Tibial nerve (tissue), 4 donors: ENCODE data around the gene GALNT6.

ENCODE experiments used
- EP300 ChIP-seq, 2 donors: sonication (generic); formaldehyde crosslinking; IDR thresholded peaks; one replicate each; pipeline ENCODE4 v1.6.1; 2017; ENCODE audit warnings: antibody characterized with exemption in 2 of 2, mild to moderate bottlenecking in 1 of 2
- POLR2A ChIP-seq, 2 donors: fragments of 450-650 bp; IDR thresholded peaks; one replicate each; pipeline ENCODE4 v1.6.1; 2017; ENCODE audit warnings: antibody characterized with exemption in 2 of 2, mild to moderate bottlenecking in 2 of 2, moderate library complexity in 2 of 2
- TF ChIP-seq, protein P1 (sequence below), 5 experiments: fragments of 200-600 bp in 3 of 5; fragments of 450-650 bp in 2 of 5; sonication (generic) in 3 of 5; IDR thresholded peaks; one replicate each; pipeline ENCODE4 v1.5.1; 2016 to 2019; ENCODE audit warnings: antibody characterized with exemption in 5 of 5, mild to moderate bottlenecking in 3 of 5, moderate library complexity in 2 of 5

DNA sequence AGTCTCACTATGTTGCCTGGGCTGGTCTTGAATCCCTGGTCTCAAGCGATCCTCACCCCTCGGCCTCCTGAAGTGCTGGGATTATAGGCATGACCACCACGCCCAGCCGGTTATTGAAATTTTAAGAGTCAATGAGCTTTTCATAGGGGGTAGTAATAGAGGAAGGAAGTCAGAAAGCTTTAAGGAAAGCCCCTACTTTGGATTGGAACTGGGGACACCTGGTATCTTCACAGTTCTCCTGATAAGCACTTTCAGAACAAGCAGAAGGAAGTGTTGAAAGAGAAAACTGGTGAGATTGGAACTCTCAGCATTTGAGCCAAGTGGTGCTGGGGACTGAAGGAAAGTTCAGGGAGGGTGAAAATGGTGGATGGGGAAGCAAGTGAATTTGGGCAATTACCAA lies 38.5 kb upstream of the GALNT6 start:
- TF ChIP-seq EP300 (IDR thresholded peaks at IDR 0.05) (no peak), POLR2A (IDR thresholded peaks at IDR 0.05) (no peak)
- TF ChIP-seq, protein P1, sequence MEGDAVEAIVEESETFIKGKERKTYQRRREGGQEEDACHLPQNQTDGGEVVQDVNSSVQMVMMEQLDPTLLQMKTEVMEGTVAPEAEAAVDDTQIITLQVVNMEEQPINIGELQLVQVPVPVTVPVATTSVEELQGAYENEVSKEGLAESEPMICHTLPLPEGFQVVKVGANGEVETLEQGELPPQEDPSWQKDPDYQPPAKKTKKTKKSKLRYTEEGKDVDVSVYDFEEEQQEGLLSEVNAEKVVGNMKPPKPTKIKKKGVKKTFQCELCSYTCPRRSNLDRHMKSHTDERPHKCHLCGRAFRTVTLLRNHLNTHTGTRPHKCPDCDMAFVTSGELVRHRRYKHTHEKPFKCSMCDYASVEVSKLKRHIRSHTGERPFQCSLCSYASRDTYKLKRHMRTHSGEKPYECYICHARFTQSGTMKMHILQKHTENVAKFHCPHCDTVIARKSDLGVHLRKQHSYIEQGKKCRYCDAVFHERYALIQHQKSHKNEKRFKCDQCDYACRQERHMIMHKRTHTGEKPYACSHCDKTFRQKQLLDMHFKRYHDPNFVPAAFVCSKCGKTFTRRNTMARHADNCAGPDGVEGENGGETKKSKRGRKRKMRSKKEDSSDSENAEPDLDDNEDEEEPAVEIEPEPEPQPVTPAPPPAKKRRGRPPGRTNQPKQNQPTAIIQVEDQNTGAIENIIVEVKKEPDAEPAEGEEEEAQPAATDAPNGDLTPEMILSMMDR (IDR thresholded peaks at IDR 0.05) = no peak
